ENCODE data around the gene MOSMO. TPM values are rescaled to one million over a fixed set of nuclear protein-coding genes. Genes with fewer than 3 reads are reported as not detected.

Gene MOSMO
- total and polyA plus RNA-seq, 4 donors = 3.9 to 13.6 (median 4.5) TPM

DNA sequence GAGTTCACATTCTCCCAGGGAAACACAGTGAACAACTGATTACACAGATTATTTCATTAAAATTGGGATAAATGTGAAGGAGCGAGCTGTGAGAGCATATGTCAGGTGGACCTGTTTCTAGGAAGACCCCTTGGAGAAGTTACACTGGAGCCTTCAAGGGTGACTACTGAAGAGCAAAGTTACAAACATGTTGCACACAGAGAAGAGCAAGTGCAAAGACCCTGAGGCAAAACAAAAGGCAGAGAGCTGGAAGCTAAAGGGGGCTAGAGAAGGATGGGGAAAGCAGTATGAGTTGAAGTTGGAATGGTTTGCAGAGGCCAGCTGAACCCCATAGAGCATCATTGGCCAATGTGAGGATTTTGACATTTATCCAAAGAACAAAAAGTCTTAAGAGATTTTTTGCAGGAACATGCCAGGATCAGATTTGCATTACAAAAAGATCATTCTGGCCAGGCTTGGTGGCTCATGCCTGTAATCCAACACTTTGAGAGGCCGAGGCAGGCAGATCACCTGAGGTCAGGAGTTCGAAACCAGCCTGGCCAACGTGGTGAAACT lies 21.1 kb upstream of the MOSMO start:
- peaks cover 6 to 27% (median 25%) of the 10 kb centered on the region in 4 donors for H3K36me3 ChIP-seq (ENCODE audit: control insufficient read depth in 4 of 4, insufficient read depth in 3 of 4, low read depth in 1 of 4, low read length in 3 of 4)
- no peaks in the 10 kb centered on the region for H3K27me3 ChIP-seq (ENCODE audit: control insufficient read depth in 4 of 4, insufficient read depth in 4 of 4, low read length in 3 of 4)
- no peak overlapping the region for H3K9ac ChIP-seq (ENCODE audit: low read depth in 1 of 2, low read length in 2 of 2)
- WGBS = 94% methylated on average over 4 of the region's 4 CpGs
- H3K27ac ChIP-seq (ENCODE audit: low read depth in 1 of 2, low read length in 2 of 2) = no peak overlapping the region
- H3K4me1 ChIP-seq (ENCODE audit: control insufficient read depth in 4 of 4, insufficient read depth in 4 of 4, low read length in 3 of 4) = no peaks in the 10 kb centered on the region
- DNase-seq (ENCODE audit: low spot score) = no peak
- no peaks in the 10 kb centered on the region for H3K9me3 ChIP-seq (ENCODE audit: control insufficient read depth in 4 of 4, low read length in 3 of 4)
- TF ChIP-seq RAD21 (IDR thresholded peaks at IDR 0.05) = no peak
- TF ChIP-seq, protein P1, sequence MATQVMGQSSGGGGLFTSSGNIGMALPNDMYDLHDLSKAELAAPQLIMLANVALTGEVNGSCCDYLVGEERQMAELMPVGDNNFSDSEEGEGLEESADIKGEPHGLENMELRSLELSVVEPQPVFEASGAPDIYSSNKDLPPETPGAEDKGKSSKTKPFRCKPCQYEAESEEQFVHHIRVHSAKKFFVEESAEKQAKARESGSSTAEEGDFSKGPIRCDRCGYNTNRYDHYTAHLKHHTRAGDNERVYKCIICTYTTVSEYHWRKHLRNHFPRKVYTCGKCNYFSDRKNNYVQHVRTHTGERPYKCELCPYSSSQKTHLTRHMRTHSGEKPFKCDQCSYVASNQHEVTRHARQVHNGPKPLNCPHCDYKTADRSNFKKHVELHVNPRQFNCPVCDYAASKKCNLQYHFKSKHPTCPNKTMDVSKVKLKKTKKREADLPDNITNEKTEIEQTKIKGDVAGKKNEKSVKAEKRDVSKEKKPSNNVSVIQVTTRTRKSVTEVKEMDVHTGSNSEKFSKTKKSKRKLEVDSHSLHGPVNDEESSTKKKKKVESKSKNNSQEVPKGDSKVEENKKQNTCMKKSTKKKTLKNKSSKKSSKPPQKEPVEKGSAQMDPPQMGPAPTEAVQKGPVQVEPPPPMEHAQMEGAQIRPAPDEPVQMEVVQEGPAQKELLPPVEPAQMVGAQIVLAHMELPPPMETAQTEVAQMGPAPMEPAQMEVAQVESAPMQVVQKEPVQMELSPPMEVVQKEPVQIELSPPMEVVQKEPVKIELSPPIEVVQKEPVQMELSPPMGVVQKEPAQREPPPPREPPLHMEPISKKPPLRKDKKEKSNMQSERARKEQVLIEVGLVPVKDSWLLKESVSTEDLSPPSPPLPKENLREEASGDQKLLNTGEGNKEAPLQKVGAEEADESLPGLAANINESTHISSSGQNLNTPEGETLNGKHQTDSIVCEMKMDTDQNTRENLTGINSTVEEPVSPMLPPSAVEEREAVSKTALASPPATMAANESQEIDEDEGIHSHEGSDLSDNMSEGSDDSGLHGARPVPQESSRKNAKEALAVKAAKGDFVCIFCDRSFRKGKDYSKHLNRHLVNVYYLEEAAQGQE (IDR thresholded peaks at IDR 0.05) = no peak
- no peak for TF ChIP-seq FOXA1 (IDR thresholded peaks at IDR 0.05)
- no peak for TF ChIP-seq HNF4G (IDR thresholded peaks at IDR 0.05)
- TF ChIP-seq, protein P2, sequence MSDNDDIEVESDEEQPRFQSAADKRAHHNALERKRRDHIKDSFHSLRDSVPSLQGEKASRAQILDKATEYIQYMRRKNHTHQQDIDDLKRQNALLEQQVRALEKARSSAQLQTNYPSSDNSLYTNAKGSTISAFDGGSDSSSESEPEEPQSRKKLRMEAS (IDR thresholded peaks at IDR 0.05) = no peak
- no peak for TF ChIP-seq JUND (IDR thresholded peaks at IDR 0.05)
- TF ChIP-seq, protein P3, sequence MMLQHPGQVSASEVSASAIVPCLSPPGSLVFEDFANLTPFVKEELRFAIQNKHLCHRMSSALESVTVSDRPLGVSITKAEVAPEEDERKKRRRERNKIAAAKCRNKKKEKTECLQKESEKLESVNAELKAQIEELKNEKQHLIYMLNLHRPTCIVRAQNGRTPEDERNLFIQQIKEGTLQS (IDR thresholded peaks at IDR 0.05) = no peak
- TF ChIP-seq EGR1 (IDR thresholded peaks at IDR 0.05; ENCODE audit: low read depth in 2 of 2) = no peak
- TF ChIP-seq, protein P4, sequence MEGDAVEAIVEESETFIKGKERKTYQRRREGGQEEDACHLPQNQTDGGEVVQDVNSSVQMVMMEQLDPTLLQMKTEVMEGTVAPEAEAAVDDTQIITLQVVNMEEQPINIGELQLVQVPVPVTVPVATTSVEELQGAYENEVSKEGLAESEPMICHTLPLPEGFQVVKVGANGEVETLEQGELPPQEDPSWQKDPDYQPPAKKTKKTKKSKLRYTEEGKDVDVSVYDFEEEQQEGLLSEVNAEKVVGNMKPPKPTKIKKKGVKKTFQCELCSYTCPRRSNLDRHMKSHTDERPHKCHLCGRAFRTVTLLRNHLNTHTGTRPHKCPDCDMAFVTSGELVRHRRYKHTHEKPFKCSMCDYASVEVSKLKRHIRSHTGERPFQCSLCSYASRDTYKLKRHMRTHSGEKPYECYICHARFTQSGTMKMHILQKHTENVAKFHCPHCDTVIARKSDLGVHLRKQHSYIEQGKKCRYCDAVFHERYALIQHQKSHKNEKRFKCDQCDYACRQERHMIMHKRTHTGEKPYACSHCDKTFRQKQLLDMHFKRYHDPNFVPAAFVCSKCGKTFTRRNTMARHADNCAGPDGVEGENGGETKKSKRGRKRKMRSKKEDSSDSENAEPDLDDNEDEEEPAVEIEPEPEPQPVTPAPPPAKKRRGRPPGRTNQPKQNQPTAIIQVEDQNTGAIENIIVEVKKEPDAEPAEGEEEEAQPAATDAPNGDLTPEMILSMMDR (IDR thresholded peaks at IDR 0.05; ENCODE audit: low read depth, low read length, missing input control) = no peak
- TF ChIP-seq FOXA2 (IDR thresholded peaks at IDR 0.05) = no peak
- TF ChIP-seq HNF4A (conservative IDR thresholded peaks at IDR 0.05) = no peak
- no peak for TF ChIP-seq YY1 (IDR thresholded peaks at IDR 0.05)
- TF ChIP-seq SP1 (IDR thresholded peaks at IDR 0.05) = no peak
- TF ChIP-seq, protein P5, sequence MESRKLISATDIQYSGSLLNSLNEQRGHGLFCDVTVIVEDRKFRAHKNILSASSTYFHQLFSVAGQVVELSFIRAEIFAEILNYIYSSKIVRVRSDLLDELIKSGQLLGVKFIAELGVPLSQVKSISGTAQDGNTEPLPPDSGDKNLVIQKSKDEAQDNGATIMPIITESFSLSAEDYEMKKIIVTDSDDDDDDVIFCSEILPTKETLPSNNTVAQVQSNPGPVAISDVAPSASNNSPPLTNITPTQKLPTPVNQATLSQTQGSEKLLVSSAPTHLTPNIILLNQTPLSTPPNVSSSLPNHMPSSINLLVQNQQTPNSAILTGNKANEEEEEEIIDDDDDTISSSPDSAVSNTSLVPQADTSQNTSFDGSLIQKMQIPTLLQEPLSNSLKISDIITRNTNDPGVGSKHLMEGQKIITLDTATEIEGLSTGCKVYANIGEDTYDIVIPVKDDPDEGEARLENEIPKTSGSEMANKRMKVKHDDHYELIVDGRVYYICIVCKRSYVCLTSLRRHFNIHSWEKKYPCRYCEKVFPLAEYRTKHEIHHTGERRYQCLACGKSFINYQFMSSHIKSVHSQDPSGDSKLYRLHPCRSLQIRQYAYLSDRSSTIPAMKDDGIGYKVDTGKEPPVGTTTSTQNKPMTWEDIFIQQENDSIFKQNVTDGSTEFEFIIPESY (IDR thresholded peaks at IDR 0.05) = no peak
- no peak for TF ChIP-seq TAF1 (conservative IDR thresholded peaks at IDR 0.05)
- no peak for TF ChIP-seq RXRA (IDR thresholded peaks at IDR 0.05)
- no peak for TF ChIP-seq NR2F2 (IDR thresholded peaks at IDR 0.05)
- no peak for TF ChIP-seq GABPA (IDR thresholded peaks at IDR 0.05 in 1 of 2, conservative IDR thresholded peaks at IDR 0.05 in 1 of 2)
- no peak overlapping the region for H3K4me3 ChIP-seq (ENCODE audit: low read depth in 1 of 3, low read length in 3 of 3)

All from liver (tissue), 9 donors.